LNCaP clone FGC (cell line): ENCODE data around the gene BTNL3.

ENCODE experiments used
- DNase-seq: peaks from one replicate; pipeline ENCODE4 v3.0.0-alpha.2; 2011; ENCODE audit warnings: low read depth
- H3K4me3 ChIP-seq: 2 replicates; pipeline ENCODE4 v1.5.1; 2011; ENCODE audit warnings: mild to moderate bottlenecking, low read depth, low read length, control low read depth
- TF ChIP-seq, protein P1 (sequence below): IDR thresholded peaks from 2 replicates; pipeline ENCODE4 v1.5.1; 2012; ENCODE audit warnings: mild to moderate bottlenecking; ENCODE audit not compliant: control insufficient read depth, insufficient read depth; ENCODE audit errors: extremely low read depth

BTNL3 gene, protein sequence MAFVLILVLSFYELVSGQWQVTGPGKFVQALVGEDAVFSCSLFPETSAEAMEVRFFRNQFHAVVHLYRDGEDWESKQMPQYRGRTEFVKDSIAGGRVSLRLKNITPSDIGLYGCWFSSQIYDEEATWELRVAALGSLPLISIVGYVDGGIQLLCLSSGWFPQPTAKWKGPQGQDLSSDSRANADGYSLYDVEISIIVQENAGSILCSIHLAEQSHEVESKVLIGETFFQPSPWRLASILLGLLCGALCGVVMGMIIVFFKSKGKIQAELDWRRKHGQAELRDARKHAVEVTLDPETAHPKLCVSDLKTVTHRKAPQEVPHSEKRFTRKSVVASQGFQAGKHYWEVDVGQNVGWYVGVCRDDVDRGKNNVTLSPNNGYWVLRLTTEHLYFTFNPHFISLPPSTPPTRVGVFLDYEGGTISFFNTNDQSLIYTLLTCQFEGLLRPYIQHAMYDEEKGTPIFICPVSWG

DNA sequence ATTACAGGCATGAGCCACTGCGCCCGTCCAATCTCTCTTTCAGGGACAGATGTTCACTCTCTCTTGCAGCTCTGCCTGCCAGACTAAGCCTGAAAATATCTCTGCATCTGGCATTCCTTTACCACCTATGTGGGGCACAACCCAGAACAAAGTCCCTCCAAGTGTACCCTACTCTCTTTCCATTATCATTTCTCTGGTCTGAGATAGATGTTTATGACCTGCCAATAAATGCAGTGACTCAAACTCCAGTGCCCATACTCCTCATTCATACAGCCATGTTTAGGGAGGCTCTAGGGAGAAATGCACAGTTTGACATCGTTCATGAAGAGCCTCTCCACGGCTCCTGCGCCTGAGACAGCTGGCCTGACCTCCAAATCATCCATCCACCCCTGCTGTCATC lies at the start of gene BTNL3:
TSS of gene BTNL3 (plus strand) at position 255 of the 400 bp plus-strand sequence. CDS start 183 bp downstream, outside the sequence.
- no peak within 1 kb of the TSS for H3K4me3 ChIP-seq
- no peak for DNase-seq
- TF ChIP-seq, protein P1, sequence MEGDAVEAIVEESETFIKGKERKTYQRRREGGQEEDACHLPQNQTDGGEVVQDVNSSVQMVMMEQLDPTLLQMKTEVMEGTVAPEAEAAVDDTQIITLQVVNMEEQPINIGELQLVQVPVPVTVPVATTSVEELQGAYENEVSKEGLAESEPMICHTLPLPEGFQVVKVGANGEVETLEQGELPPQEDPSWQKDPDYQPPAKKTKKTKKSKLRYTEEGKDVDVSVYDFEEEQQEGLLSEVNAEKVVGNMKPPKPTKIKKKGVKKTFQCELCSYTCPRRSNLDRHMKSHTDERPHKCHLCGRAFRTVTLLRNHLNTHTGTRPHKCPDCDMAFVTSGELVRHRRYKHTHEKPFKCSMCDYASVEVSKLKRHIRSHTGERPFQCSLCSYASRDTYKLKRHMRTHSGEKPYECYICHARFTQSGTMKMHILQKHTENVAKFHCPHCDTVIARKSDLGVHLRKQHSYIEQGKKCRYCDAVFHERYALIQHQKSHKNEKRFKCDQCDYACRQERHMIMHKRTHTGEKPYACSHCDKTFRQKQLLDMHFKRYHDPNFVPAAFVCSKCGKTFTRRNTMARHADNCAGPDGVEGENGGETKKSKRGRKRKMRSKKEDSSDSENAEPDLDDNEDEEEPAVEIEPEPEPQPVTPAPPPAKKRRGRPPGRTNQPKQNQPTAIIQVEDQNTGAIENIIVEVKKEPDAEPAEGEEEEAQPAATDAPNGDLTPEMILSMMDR = no peak

DNA sequence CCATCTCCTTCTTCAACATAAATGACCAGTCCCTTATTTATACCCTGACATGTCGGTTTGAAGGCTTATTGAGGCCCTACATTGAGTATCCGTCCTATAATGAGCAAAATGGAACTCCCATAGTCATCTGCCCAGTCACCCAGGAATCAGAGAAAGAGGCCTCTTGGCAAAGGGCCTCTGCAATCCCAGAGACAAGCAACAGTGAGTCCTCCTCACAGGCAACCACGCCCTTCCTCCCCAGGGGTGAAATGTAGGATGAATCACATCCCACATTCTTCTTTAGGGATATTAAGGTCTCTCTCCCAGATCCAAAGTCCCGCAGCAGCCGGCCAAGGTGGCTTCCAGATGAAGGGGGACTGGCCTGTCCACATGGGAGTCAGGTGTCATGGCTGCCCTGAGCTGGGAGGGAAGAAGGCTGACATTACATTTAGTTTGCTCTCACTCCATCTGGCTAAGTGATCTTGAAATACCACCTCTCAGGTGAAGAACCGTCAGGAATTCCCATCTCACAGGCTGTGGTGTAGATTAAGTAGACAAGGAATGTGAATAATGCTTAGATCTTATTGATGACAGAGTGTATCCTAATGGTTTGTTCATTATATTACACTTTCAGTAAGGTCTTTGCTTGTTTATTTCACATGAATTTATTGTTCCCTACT lies 38.2 kb upstream of the BTNL3 start:
- TF ChIP-seq, protein P1 = no peak
- H3K4me3 ChIP-seq = no peak overlapping the region
- no peak for DNase-seq

DNA sequence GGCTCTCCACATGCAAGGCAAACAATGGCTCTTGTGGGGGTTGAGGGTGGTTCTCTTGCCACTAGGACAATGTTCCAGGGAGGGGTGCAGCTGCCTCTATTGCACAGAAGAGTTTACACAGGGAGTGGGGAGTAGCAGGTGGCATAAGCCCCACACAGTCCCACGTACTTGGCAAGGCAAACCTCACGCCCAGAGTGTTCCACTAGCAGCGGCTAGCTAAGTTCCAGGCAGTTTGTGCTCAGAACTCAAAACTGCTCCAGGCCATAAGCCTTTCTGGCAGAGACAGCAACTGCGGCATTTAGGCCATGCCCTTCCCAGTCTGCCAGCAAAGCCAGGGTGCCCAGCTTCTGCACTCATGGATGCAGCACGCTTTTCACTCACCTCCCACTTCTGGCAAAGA lies 29.0 kb upstream of the BTNL3 start:
- TF ChIP-seq, protein P1 = no peak
- no peak overlapping the region for H3K4me3 ChIP-seq
- no peak for DNase-seq

DNA sequence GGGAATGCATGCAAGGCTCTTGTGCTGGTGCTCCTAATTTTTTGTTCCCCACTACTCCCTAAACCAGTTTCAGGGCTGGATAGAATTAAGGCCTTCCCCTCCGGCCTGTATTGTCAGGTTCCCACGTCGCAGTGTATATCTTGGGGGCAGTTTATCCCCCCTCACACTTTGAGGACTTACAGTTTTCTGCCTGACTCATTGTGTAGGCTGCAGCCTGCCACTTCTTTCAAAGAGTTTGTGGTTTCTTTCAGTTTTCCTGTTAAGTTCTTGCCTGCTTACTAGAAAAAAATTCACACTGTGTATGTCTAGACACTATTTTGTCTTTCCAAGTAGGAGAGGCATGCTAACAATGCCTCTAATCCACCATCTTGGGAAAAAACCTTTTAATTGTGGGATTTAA lies 28.4 kb upstream of the BTNL3 start:
- TF ChIP-seq, protein P1 = no peak
- no peak for DNase-seq

DNA sequence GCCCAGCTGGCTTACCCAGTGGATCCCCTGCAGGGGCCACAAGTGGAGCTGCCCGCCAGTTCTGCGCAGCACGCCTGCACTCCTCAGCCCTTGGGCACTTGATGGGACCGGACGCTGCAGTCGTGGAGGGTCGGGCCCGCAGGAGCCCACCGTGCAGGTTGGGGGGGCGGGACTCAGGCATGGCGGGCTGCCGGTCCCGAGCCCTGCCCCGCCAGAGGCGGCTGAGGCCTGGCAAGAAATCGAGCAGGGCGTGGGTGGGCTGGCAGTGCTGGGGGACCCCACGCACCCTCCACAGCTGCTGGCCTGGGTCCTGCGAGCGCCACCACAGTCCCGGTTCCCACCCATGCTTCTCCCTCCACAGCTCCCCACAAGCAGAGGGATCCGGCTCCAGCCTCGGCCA lies 19.2 kb upstream of the BTNL3 start:
- H3K4me3 ChIP-seq = no peak overlapping the region
- no peak for DNase-seq
- TF ChIP-seq, protein P1 = no peak

More for the DNA sequence above, 28.4 kb upstream of the BTNL3 start:
- no peak overlapping the region for H3K4me3 ChIP-seq

DNA sequence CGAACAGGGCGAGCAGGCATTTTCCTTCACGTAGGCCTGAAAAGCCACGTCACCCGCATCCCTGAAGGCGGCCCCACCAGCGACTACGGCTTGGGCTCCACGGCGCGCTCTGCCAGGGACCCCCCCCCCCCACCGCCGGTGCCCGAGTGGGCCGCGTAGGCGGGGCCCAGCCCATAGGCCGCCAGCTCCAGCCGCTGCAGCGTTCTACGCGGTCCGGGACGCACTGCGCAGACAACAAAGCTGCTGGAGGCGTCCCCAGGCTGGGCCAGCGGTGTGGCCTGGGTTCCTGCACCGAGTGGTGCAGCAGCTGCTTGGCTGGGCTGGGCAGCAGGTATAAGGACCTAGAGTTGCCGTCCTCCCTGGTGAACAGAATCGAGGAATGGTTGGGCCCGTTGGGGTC lies 18.3 kb upstream of the BTNL3 start:
- TF ChIP-seq, protein P1 = no peak
- no peak overlapping the region for H3K4me3 ChIP-seq
- DNase-seq = no peak

DNA sequence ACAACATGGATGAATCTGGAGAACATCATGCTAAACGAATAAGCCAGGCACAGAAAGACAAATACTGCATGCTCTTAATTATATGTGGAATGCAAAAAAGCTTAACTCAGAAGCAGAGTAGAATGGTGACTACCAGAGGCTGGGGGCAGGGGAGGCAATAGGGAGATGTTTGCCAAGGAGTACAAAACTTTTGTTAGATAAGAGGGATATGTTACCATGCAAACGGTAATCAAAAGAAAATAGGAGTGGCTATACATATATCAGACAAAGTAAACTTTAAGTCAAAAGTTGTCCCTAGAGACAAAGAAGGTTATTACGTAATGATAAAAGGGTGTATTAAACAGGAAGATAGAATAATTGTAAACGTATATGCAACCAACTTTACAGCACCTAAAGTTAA lies 17.8 kb upstream of the BTNL3 start:
- TF ChIP-seq, protein P1 = no peak
- H3K4me3 ChIP-seq = no peak overlapping the region
- DNase-seq = no peak
